ENCODE data around the gene RHBDD1. TPM values are rescaled to one million over a fixed set of nuclear protein-coding genes. Genes with fewer than 3 reads are reported as not detected.

RHBDD1 gene
- polyA plus RNA-seq, 1 of the 3 experiments (the other 2 are of a cell fraction), result 10.3 TPM

- TF ChIP-seq MAX (IDR thresholded peaks at IDR 0.05; ENCODE audit: low read depth), result no peak
- no peak for TF ChIP-seq EP300 (IDR thresholded peaks at IDR 0.05; ENCODE audit: borderline replicate concordance in 1 of 2, low read depth in 1 of 2, low read length in 1 of 2)
- TF ChIP-seq ELF1 (IDR thresholded peaks at IDR 0.05), result no peak
- TF ChIP-seq CHD2 (IDR thresholded peaks at IDR 0.05; ENCODE audit: low read length, partially characterized antibody), result no peak
- TF ChIP-seq GABPA (IDR thresholded peaks at IDR 0.05; ENCODE audit: low read depth), result no peak
- TF ChIP-seq SMC3 (IDR thresholded peaks at IDR 0.05; ENCODE audit: low read depth, low read length), result no peak
These were observed 96.6 kb downstream of the RHBDD1 start (continued) for GRCh38 chr2:226932443-226932842.

GRCh38 chr2:226934546-226935201 is 98.8 kb downstream of the RHBDD1 start:
- no peaks in the 10 kb centered on the region for H3K36me3 ChIP-seq (replicated peaks in 1 of 2; ENCODE audit: control insufficient read depth in 1 of 2, insufficient read depth in 2 of 2, low read length in 1 of 2)
- H4K20me1 ChIP-seq (ENCODE audit: insufficient read depth), result no peaks in the 10 kb centered on the region
- H3K79me2 ChIP-seq (ENCODE audit: insufficient read depth), result no peaks in the 10 kb centered on the region
- 93% methylated on average over 2 of the region's 2 CpGs for whole genome bisulfite sequencing (ENCODE audit: low lambda C conversion rate)
- no peak for DNase-seq
- H3K9me2 ChIP-seq, result no peaks in the 10 kb centered on the region
- H3F3A ChIP-seq (replicated peaks; ENCODE audit: insufficient read depth), result peaks cover 3% of the 10 kb centered on the region
- H3K27ac ChIP-seq (ENCODE audit: low read depth in 2 of 2, low read length in 1 of 2), result no peak overlapping the region
- ChIA-PET POLR2A (no interaction called here), CTCF (interaction anchor here (0.6 kb wide), 1 partner anchor 586 kb away, joined by 4 read pairs; no protein-coding TSS in a partner anchor)
- no peak overlapping the region for H3K9ac ChIP-seq
- H3K9me3 ChIP-seq, result no peaks in the 10 kb centered on the region
- TF ChIP-seq PBX3 (IDR thresholded peaks at IDR 0.05), result 0 out of 2 replicates have a peak, but pooled peaks have one; percentile 11
- no peak for TF ChIP-seq RXRA (IDR thresholded peaks at IDR 0.05; ENCODE audit: borderline replicate concordance, low read depth)
- TF ChIP-seq EZH2phosphoT487 (IDR thresholded peaks at IDR 0.05; ENCODE audit: borderline replicate concordance, low read depth), result no peak
- peak; percentile 38 for TF ChIP-seq TCF12 (IDR thresholded peaks at IDR 0.05)
- peak; percentile 75 for TF ChIP-seq NFIC (IDR thresholded peaks at IDR 0.05; ENCODE audit: borderline replicate concordance)
- no peak overlapping the region for H3K4me3 ChIP-seq (ENCODE audit: low read depth in 2 of 2, low read length in 1 of 2)
- H3K27me3 ChIP-seq (ENCODE audit: insufficient read depth), result no peaks in the 10 kb centered on the region
- no peak overlapping the region for H2AFZ ChIP-seq (ENCODE audit: low read depth)
- H3K4me1 ChIP-seq (ENCODE audit: control insufficient read depth in 1 of 2, insufficient read depth in 2 of 2, low read depth in 1 of 2, low read length in 1 of 2), result no peaks in the 10 kb centered on the region; a peak in 1 of 4 replicates
- H3K4me2 ChIP-seq, result no peak overlapping the region

- no peaks in the 10 kb centered on the region for H3K9me3 ChIP-seq
- H3K36me3 ChIP-seq (replicated peaks in 1 of 2; ENCODE audit: control insufficient read depth in 1 of 2, insufficient read depth in 2 of 2, low read length in 1 of 2), result no peaks in the 10 kb centered on the region
- DNase-seq, result no peak
- no peaks in the 10 kb centered on the region for H4K20me1 ChIP-seq (ENCODE audit: insufficient read depth)
- H3K27ac ChIP-seq (ENCODE audit: low read depth in 2 of 2, low read length in 1 of 2), result no peak overlapping the region
- H3K79me2 ChIP-seq (ENCODE audit: insufficient read depth), result no peaks in the 10 kb centered on the region
- 84% methylated on average over 9 of the region's 9 CpGs for WGBS (ENCODE audit: low lambda C conversion rate)
- no peak overlapping the region for H3K4me3 ChIP-seq (ENCODE audit: low read depth in 2 of 2, low read length in 1 of 2)
- H3K4me2 ChIP-seq, result no peak overlapping the region
- ChIA-PET POLR2A (no interaction called here), CTCF (no interaction called here)
- no peaks in the 10 kb centered on the region for H3F3A ChIP-seq (replicated peaks; ENCODE audit: insufficient read depth)
- H3K27me3 ChIP-seq (ENCODE audit: insufficient read depth), result no peaks in the 10 kb centered on the region
- H2AFZ ChIP-seq (ENCODE audit: low read depth), result no peak overlapping the region
- no peaks in the 10 kb centered on the region for H3K4me1 ChIP-seq (ENCODE audit: control insufficient read depth in 1 of 2, insufficient read depth in 2 of 2, low read depth in 1 of 2, low read length in 1 of 2)
- H3K9me2 ChIP-seq, result no peaks in the 10 kb centered on the region
- H3K9ac ChIP-seq, result no peak overlapping the region
- TF ChIP-seq FOXM1 (IDR thresholded peaks at IDR 0.05; ENCODE audit: low read depth), result no peak
- TF ChIP-seq FOXJ3 (CRISPR knock-in tag; IDR thresholded peaks at IDR 0.05), result no peak
- TF ChIP-seq EZH2phosphoT487 (IDR thresholded peaks at IDR 0.05; ENCODE audit: borderline replicate concordance, low read depth), result no peak
- no peak for TF ChIP-seq CTCF (IDR thresholded peaks at IDR 0.05)
- TF ChIP-seq YY1 (IDR thresholded peaks at IDR 0.05; ENCODE audit: low read depth), result no peak
- no peak for TF ChIP-seq RFX5 (IDR thresholded peaks at IDR 0.05; ENCODE audit: low read length)
- TF ChIP-seq POLR2AphosphoS5 (IDR thresholded peaks at IDR 0.05; ENCODE audit: low read depth, low read length), result no peak
- no peak for TF ChIP-seq RAD21 (IDR thresholded peaks at IDR 0.05; ENCODE audit: low read length)
- no peak for TF ChIP-seq TEAD4 (IDR thresholded peaks at IDR 0.05; ENCODE audit: borderline replicate concordance, insufficient read depth)
- TF ChIP-seq RCOR1 (IDR thresholded peaks at IDR 0.05; ENCODE audit: low read length), result no peak
- no peak for TF ChIP-seq CHD2 (IDR thresholded peaks at IDR 0.05; ENCODE audit: low read length, partially characterized antibody)
- no peak for TF ChIP-seq NFIC (IDR thresholded peaks at IDR 0.05; ENCODE audit: borderline replicate concordance)
- TF ChIP-seq TAF1 (IDR thresholded peaks at IDR 0.05; ENCODE audit: borderline replicate concordance, low read depth, low read length), result no peak
- TF ChIP-seq MXI1 (IDR thresholded peaks at IDR 0.05; ENCODE audit: low read depth, low read length), result no peak
These were observed 108.2 kb downstream of the RHBDD1 start for GRCh38 chr2:226943862-226944620.

Measured in SK-N-SH (cell line).